ENCODE data around the gene MYO6.

DNA sequence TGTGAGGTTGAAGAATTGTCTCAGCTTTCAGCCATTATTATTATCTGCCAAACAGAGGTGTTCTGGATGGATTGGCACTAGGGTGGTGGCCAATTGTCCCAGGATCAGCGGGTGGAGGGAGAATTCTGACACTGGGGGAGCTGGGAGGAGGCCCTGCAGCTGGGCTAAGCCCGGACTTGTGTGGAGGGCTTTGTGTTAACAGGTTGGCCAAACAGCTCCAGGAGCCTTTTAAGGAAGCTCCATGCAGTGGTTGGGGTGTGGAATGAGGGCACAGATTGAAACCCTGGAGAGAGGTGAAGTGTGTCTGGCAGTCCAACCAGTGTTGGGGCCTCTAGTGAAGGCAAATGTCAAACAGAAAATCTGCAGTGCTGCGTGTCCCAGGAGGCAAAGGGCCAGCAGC lies 187.6 kb downstream of the MYO6 start:
- no peak for TF ChIP-seq CTCF (IDR thresholded peaks at IDR 0.05; ENCODE audit: borderline replicate concordance, extremely low read depth, low read length, poor library complexity, severe bottlenecking)
- no peak for TF ChIP-seq EZH2 (IDR thresholded peaks at IDR 0.05; ENCODE audit: borderline replicate concordance, low read depth, low read length, severe bottlenecking)
